ENCODE results near the gene LRRC25. TPM values are rescaled to one million over a fixed set of nuclear protein-coding genes. Genes with fewer than 3 reads are reported as not detected.
"Not testable (repeated sequence)": the region's sequence is repeated elsewhere in the genome, so short reads cannot be mapped to it uniquely, and the experiment has no call there.

Gene LRRC25
- polyA plus RNA-seq, 1 donor (not counting 4 experiments of a cell fraction or from before 2014, with no cell fraction given) = not detected

- no peak for DNase-seq (ENCODE audit: low read depth, low spot score)
- H3K9ac ChIP-seq (ENCODE audit: control insufficient read depth, extremely low read depth, insufficient read depth, low read length) = no peak overlapping the region
- H3K27ac ChIP-seq (ENCODE audit: control insufficient read depth, insufficient read depth, low read length) = no peak overlapping the region
These were observed 35.8 kb downstream of the LRRC25 start for GRCh38 chr19:18361646-18362045.

GRCh38 chr19:18357041-18357440 is 40.4 kb downstream of the LRRC25 start:
- no peaks in the 10 kb centered on the region for H3K79me2 ChIP-seq (ENCODE audit: control insufficient read depth, insufficient read depth, low read length)
- FAIRE-seq (no peak), DNase-seq (ENCODE audit: low read depth, low spot score) (no peak)
- no peak overlapping the region for H3K4me3 ChIP-seq (ENCODE audit: control insufficient read depth in 2 of 3, extremely low read depth in 1 of 3, insufficient read depth in 2 of 3, low read depth in 1 of 3, low read length in 3 of 3)
- peaks cover 2 to 4% of the 10 kb centered on the region in 2 experiments for H3K36me3 ChIP-seq (ENCODE audit: control insufficient read depth in 2 of 2, extremely low read depth in 1 of 2, insufficient read depth in 2 of 2, low read length in 2 of 2)
- no peak overlapping the region for H3K4me2 ChIP-seq (ENCODE audit: control insufficient read depth, extremely low read depth, insufficient read depth, low read depth, low read length)
- dilution Hi-C loops (cut with MboI; ENCODE audit: extremely low pct_ligation_motif_present, low sequenced_read_pairs) = no loop called here
- H3K27ac ChIP-seq (ENCODE audit: control insufficient read depth, insufficient read depth, low read length) = no peak overlapping the region
- no peaks in the 10 kb centered on the region for H3K9me1 ChIP-seq (ENCODE audit: control insufficient read depth, extremely low read depth, insufficient read depth, low read length)
- H3K9ac ChIP-seq (ENCODE audit: control insufficient read depth, extremely low read depth, insufficient read depth, low read length) = no peak overlapping the region
- no peak overlapping the region for H2AFZ ChIP-seq (ENCODE audit: control insufficient read depth, low read length)
- H4K20me1 ChIP-seq (ENCODE audit: control insufficient read depth, extremely low read depth, insufficient read depth, low read length) = no peaks in the 10 kb centered on the region
- no peak for TF ChIP-seq EZH2 (IDR thresholded peaks at IDR 0.05; ENCODE audit: low read length)
- TF ChIP-seq CTCF (optimal IDR thresholded peaks at IDR 0.05 in 1 of 3, IDR thresholded peaks at IDR 0.05 in 1 of 3, conservative IDR thresholded peaks at IDR 0.05 in 1 of 3; ENCODE audit: extremely low read depth in 1 of 3, insufficient read depth in 2 of 3, low read length in 3 of 3) = no peak
- no peaks in the 10 kb centered on the region for H3K9me3 ChIP-seq (ENCODE audit: control insufficient read depth, low read depth, low read length)
- H3K27me3 ChIP-seq (ENCODE audit: control insufficient read depth, extremely low read depth, insufficient read depth, low read length) = no peaks in the 10 kb centered on the region
- H3K4me1 ChIP-seq (ENCODE audit: control insufficient read depth, extremely low read depth, insufficient read depth, low read length) = no peaks in the 10 kb centered on the region

More at GRCh38 chr19:18361646-18362045, 35.8 kb downstream of the LRRC25 start:
- Histone ChIP-seq H3K36me3 (ENCODE audit: control insufficient read depth in 2 of 2, extremely low read depth in 1 of 2, insufficient read depth in 2 of 2, low read length in 2 of 2) (peaks cover 2 to 4% of the 10 kb centered on the region in 2 experiments), H3K9me1 (ENCODE audit: control insufficient read depth, extremely low read depth, insufficient read depth, low read length) (no peaks in the 10 kb centered on the region), H3K79me2 (ENCODE audit: control insufficient read depth, insufficient read depth, low read length) (no peaks in the 10 kb centered on the region), H3K9me3 (ENCODE audit: control insufficient read depth, low read depth, low read length) (no peaks in the 10 kb centered on the region), H3K4me2 (ENCODE audit: control insufficient read depth, extremely low read depth, insufficient read depth, low read depth, low read length) (no peak overlapping the region), H3K4me3 (ENCODE audit: control insufficient read depth in 2 of 3, extremely low read depth in 1 of 3, insufficient read depth in 2 of 3, low read depth in 1 of 3, low read length in 3 of 3) (no peak overlapping the region), H3K27me3 (ENCODE audit: control insufficient read depth, extremely low read depth, insufficient read depth, low read length) (no peaks in the 10 kb centered on the region), H3K4me1 (ENCODE audit: control insufficient read depth, extremely low read depth, insufficient read depth, low read length) (peaks cover 18% of the 10 kb centered on the region), H4K20me1 (ENCODE audit: control insufficient read depth, extremely low read depth, insufficient read depth, low read length) (no peaks in the 10 kb centered on the region), H2AFZ (ENCODE audit: control insufficient read depth, low read length) (no peak overlapping the region)
- no peak for FAIRE-seq
- dilution Hi-C loops (cut with MboI; ENCODE audit: extremely low pct_ligation_motif_present, low sequenced_read_pairs) = no loop called here
- TF ChIP-seq CTCF (optimal IDR thresholded peaks at IDR 0.05 in 1 of 3, IDR thresholded peaks at IDR 0.05 in 1 of 3, conservative IDR thresholded peaks at IDR 0.05 in 1 of 3; ENCODE audit: extremely low read depth in 1 of 3, insufficient read depth in 2 of 3, low read length in 3 of 3) (no peak), EZH2 (IDR thresholded peaks at IDR 0.05; ENCODE audit: low read length) (no peak)

- H3K36me3 ChIP-seq (ENCODE audit: control insufficient read depth in 2 of 2, extremely low read depth in 1 of 2, insufficient read depth in 2 of 2, low read length in 2 of 2); H2AFZ ChIP-seq (ENCODE audit: control insufficient read depth, low read length); H4K20me1 ChIP-seq (ENCODE audit: control insufficient read depth, extremely low read depth, insufficient read depth, low read length); H3K79me2 ChIP-seq (ENCODE audit: control insufficient read depth, insufficient read depth, low read length); FAIRE-seq; H3K4me1 ChIP-seq (ENCODE audit: control insufficient read depth, extremely low read depth, insufficient read depth, low read length); H3K9me3 ChIP-seq (ENCODE audit: control insufficient read depth, low read depth, low read length); H3K4me3 ChIP-seq (ENCODE audit: control insufficient read depth in 2 of 3, extremely low read depth in 1 of 3, insufficient read depth in 2 of 3, low read depth in 1 of 3, low read length in 3 of 3); H3K4me2 ChIP-seq (ENCODE audit: control insufficient read depth, extremely low read depth, insufficient read depth, low read depth, low read length); H3K27ac ChIP-seq (ENCODE audit: control insufficient read depth, insufficient read depth, low read length); H3K27me3 ChIP-seq (ENCODE audit: control insufficient read depth, extremely low read depth, insufficient read depth, low read length); DNase-seq (ENCODE audit: low read depth, low spot score); H3K9ac ChIP-seq (ENCODE audit: control insufficient read depth, extremely low read depth, insufficient read depth, low read length); dilution Hi-C loops (cut with MboI; ENCODE audit: extremely low pct_ligation_motif_present, low sequenced_read_pairs); H3K9me1 ChIP-seq (ENCODE audit: control insufficient read depth, extremely low read depth, insufficient read depth, low read length): not testable (repeated sequence)
These were observed 42.7 kb downstream of the LRRC25 start for GRCh38 chr19:18354743-18355142.

All from keratinocyte (primary cell).